Activated CD4-positive, alpha-beta memory T cell treated with anti-CD3 and anti-CD28 coated beads for 36 hours (primary cell): ENCODE measurements around the gene CTDP1. TPM values are rescaled to one million over a fixed set of nuclear protein-coding genes. Genes with fewer than 3 reads are reported as not detected.

ENCODE experiments used
- CTCF ChIA-PET: fragments of 350-600 bp; sonication (Branson Sonifier 250); formaldehyde crosslinking; loops from one replicate; lab custom pipeline; 2021; ENCODE audit warnings: antibody characterized with exemption, inconsistent platforms; lab: Charles Lee
- POLR2A ChIA-PET: fragments of 350-600 bp; sonication (Branson Sonifier 250); formaldehyde crosslinking; loops from one replicate; lab custom pipeline; 2021; ENCODE audit warnings: antibody characterized with exemption; lab: Charles Lee
- DNase-seq: peaks from one replicate; pipeline ENCODE4 v3.0.0-alpha.2; 2020
- H3K27ac Mint-ChIP-seq: one replicate; pipeline ENCODE4 v1.8.0; 2021; ENCODE audit warnings: mixed read lengths
- H3K27me3 Mint-ChIP-seq: one replicate; pipeline ENCODE4 v1.8.0; 2021; ENCODE audit warnings: mixed read lengths
- H3K36me3 Mint-ChIP-seq: one replicate; pipeline ENCODE4 v1.8.0; 2021; ENCODE audit warnings: mixed read lengths
- H3K4me1 Mint-ChIP-seq: one replicate; pipeline ENCODE4 v1.8.0; 2021; ENCODE audit warnings: low read depth, mixed read lengths
- H3K4me3 Mint-ChIP-seq: one replicate; pipeline ENCODE4 v1.8.0; 2021; ENCODE audit warnings: mild to moderate bottlenecking, mixed read lengths
- H3K9me3 Mint-ChIP-seq: one replicate; pipeline ENCODE4 v1.8.0; 2021; ENCODE audit warnings: mixed read lengths
- intact Hi-C: fragments of 100-400 bp; cut with micrococcal nuclease; formaldehyde crosslinking; loops from one replicate; pipeline ENCODE4 v1.15.1; 2023
- total RNA-seq, 2 experiments: library from RNA; stranded (reverse); gene quantifications; one replicate each; pipeline ENCODE4 v1.2.3, GENCODE V29; 2021

Gene CTDP1
- total RNA-seq, 2 experiments from 2014 or later: 35.4 to 36.0 TPM

DNA sequence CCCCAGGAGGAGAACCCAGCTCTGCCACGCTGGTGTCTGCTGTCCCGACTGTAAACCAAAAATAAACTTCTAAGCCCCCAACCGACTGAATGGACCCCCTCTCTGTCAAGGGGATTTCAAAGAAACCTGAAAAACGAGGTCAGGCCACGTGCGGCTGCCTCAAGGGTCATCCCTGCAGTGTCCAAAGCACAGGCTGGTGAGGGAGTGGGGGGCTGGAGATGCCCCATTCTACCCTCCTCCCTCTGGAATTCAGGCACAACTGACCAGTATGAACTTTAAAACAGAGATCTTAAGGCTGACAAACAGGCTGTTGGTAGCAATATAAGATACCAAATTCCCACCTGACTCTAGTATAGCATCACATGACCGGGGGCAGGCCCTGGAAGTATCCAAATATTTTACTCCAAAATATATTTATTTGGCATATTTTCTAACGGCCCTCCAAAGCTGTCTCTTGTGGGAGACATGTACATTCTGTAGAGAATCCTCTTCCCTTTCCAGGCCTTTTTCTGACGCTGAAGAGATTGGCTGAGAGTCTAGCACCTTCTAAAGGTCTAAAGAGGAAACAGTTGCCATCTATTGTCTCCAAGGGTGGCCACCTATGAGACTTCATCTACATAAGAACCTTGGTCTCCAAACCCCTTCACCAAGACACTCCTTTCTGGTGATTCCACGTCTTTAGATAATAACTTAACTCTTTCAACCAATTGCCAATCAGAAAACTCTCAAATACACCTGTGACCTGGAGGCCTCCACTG is 40.4 kb upstream of the CTDP1 start:
- DNase-seq: no peak
- POLR2A ChIA-PET: no interaction called here
- Mint-ChIP-seq H3K4me3 (no peak overlapping the region), H3K9me3 (no peaks in the 10 kb centered on the region), H3K36me3 (no peaks in the 10 kb centered on the region), H3K27ac (no peak overlapping the region), H3K4me1 (no peaks in the 10 kb centered on the region), H3K27me3 (peaks cover 12% of the 10 kb centered on the region)
- intact Hi-C loops: no loop called here
- CTCF ChIA-PET: interaction anchor here (0.7 kb wide), 1 partner anchor 258 kb away, joined by 3 read pairs; no protein-coding TSS in a partner anchor

DNA sequence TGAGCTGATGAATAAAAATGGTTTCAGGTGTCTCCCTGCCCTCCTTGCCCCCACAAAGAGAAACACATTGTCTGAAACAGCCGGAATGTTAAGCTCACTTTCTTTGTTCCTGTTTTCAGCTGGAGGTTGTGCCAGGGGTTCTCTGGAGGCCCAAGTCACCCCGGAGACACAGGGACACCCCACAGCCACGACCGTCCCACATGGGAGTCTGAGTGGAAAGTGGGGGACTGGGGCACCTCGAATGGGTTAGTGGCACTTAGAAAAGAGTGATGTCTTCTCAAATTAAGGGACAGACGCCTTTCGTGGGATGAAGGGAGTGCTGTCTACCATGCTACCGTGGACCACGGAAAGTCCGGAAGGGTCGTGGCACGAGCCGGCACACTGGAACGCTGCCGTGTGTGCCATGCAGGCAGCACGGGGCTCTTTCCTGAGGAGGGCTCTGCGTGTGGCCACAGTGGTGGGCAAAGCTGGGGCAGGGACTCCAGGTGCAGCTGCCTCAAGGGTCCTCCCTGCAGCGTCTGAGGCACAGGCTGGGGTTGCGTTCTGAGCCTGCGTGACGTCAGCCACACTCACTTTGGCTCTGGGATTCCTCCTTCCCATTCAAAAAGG is 39.4 kb upstream of the CTDP1 start:
- intact Hi-C loops: loop anchor here (10.0 kb wide), 1 partner anchor 115 kb away; no protein-coding TSS in a partner anchor
- H3K4me3 Mint-ChIP-seq: no peak overlapping the region
- CTCF ChIA-PET: no interaction called here
- H3K27ac Mint-ChIP-seq: no peak overlapping the region
- DNase-seq: no peak
- H3K9me3 Mint-ChIP-seq: no peaks in the 10 kb centered on the region
- no peaks in the 10 kb centered on the region for H3K4me1 Mint-ChIP-seq
- H3K36me3 Mint-ChIP-seq: no peaks in the 10 kb centered on the region
- H3K27me3 Mint-ChIP-seq: peaks cover 12% of the 10 kb centered on the region
- POLR2A ChIA-PET: no interaction called here

DNA sequence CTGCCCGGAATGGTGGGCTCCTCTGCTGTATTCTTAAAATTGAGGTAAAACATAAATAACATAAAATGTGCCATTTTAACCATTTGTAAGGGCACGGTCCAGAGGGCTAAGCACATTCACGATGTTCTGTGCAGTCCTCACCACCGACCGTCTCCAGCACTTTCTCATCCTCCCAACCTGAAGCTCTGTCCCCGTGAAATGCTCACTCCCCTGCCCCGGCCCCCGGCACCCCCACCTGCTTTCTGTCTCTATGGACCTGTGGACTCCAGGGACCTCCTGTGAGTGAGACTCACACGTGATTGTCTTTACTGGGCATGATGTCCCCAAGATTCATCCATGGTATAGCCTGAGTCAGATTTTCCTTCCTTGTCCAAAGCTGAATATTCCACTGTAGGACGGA is 38.7 kb upstream of the CTDP1 start:
- H3K36me3 Mint-ChIP-seq: no peaks in the 10 kb centered on the region
- peaks cover 12% of the 10 kb centered on the region for H3K27me3 Mint-ChIP-seq
- no peak for DNase-seq
- no peaks in the 10 kb centered on the region for H3K9me3 Mint-ChIP-seq
- ChIA-PET CTCF (no interaction called here), POLR2A (no interaction called here)
- no peaks in the 10 kb centered on the region for H3K4me1 Mint-ChIP-seq
- intact Hi-C loops: loop anchor here (10.0 kb wide), 1 partner anchor 116 kb away; no protein-coding TSS in a partner anchor
- H3K27ac Mint-ChIP-seq: no peak overlapping the region
- H3K4me3 Mint-ChIP-seq: no peak overlapping the region

DNA sequence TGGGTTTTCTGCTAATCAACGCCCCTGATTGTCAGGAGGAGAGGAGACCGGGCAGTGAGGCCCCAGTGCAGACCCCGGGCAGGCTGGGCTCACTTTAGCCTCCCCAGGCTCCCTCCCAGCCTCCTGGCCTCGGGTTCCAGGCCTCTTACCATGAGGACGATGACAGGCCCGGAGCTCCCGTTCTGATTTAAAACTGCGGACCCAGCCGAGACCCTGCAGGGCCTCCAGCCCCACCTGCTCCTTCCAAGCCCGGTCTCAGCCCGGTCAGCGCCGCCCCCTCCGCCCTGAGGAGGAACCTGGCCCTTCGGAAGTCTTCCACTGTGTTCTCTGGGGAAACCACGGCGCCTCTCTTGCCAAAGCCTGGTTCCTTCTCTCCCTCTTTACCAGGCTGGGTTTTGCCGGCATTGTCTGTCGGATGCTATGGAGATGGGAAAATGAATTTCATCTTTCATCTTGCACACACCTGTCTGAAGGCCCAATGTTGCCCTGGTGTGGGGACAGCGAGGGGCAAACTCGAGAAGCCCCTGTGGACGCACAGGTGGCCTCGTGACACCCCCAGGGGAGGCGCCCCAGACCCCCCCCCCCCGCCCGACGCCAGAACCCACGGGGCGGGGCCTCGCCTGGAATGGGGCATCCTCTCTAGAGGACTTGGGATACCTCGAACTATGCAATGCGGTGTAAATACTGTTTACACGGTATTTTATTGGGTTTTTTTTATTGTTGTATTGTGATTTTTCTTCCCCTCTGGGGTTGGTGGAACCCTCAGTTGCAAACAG is 37.7 kb upstream of the CTDP1 start:
- Mint-ChIP-seq H3K27me3 (peaks cover 12% of the 10 kb centered on the region), H3K4me3 (no peak overlapping the region), H3K27ac (no peak overlapping the region), H3K36me3 (no peaks in the 10 kb centered on the region), H3K9me3 (no peaks in the 10 kb centered on the region), H3K4me1 (no peaks in the 10 kb centered on the region)
- DNase-seq: no peak
- CTCF ChIA-PET: interaction anchor here (1.6 to 4.8 kb wide), 2 partner anchors 248 to 262 kb away, joined by 3 to 89 read pairs; no protein-coding TSS in a partner anchor
- intact Hi-C loops: loop anchor here (10.0 kb wide), 1 partner anchor 117 kb away; no protein-coding TSS in a partner anchor
- POLR2A ChIA-PET: no interaction called here

DNA sequence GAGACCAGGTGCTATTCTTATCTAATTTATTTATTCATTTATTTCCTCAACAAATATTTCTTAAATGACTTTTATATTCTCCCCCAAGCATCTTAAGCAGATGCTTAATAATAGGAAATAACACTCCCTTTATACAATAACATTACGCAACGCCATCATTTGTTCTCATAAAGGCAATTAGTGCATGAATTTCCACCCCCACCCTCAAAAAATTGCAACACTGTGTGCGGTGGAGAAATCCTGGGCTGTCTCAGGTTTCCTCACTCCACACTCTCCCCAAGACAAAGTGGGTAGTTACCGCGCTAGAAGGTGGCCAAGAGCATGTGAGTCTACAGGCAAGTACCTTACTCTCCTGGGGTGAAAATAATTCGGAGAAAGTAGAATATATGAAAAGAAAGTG is 37.0 kb upstream of the CTDP1 start:
- no peaks in the 10 kb centered on the region for H3K4me1 Mint-ChIP-seq
- POLR2A ChIA-PET: no interaction called here

GRCh38 chr18:79643054-79643984 is 36.3 kb upstream of the CTDP1 start:
- Mint-ChIP-seq H3K9me3 (no peaks in the 10 kb centered on the region), H3K27ac (no peak overlapping the region)

More for the DNA sequence above, 37.0 kb upstream of the CTDP1 start:
- H3K27me3 Mint-ChIP-seq: peaks cover 12% of the 10 kb centered on the region
- no peak for DNase-seq
- intact Hi-C loops: loop anchor here (10.0 kb wide), 1 partner anchor 118 kb away; no protein-coding TSS in a partner anchor
- no peak overlapping the region for H3K4me3 Mint-ChIP-seq
- CTCF ChIA-PET: interaction anchor here (1.6 to 4.8 kb wide), 3 partner anchors 249 to 267 kb away, joined by 3 to 89 read pairs (median 15); no protein-coding TSS in a partner anchor
- H3K9me3 Mint-ChIP-seq: no peaks in the 10 kb centered on the region
- no peaks in the 10 kb centered on the region for H3K36me3 Mint-ChIP-seq
- H3K27ac Mint-ChIP-seq: no peak overlapping the region

DNA sequence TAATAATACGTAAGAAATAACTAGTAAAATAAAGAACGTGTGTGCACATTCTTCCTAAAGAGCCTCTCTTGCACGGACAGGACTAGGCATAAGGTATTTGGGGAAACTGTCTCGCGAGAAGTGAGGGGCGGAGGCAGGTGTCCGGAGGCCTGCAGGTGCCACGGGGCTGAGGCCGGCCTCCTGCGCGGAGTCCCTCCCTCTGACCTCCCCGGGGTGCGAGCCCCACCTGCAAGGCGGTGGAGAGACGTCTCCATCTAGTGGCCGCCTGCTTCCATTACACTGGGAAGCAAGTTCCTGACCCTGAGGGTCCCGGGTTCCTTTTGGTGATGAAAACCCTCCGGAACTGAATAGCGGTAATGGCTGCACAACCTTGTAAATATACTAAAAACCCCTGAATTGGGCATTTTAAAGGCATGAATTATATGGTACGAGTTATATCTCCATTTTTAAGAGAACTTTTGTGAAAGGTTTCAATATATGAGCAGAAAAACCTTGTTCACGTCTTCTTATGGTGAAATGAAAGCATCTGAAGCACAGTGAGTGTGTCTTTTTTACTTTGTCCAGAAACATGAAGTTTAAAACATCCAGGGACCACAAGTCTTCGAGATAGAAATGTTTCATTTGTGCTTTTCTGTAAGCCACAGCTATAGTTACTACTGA is 35.5 kb upstream of the CTDP1 start:
- H3K4me1 Mint-ChIP-seq: no peaks in the 10 kb centered on the region
- POLR2A ChIA-PET: no interaction called here
- H3K36me3 Mint-ChIP-seq: no peaks in the 10 kb centered on the region
- intact Hi-C loops: loop anchor here (1.0 to 10.0 kb wide), 2 partner anchors 119 to 265 kb away; no protein-coding TSS in a partner anchor
- H3K27ac Mint-ChIP-seq: no peak overlapping the region
- DNase-seq: peak; percentile 80
- CTCF ChIA-PET: interaction anchor here (0.9 to 4.8 kb wide), 6 partner anchors 11 to 271 kb away, joined by 3 to 89 read pairs (median 4); no protein-coding TSS in a partner anchor
- H3K4me3 Mint-ChIP-seq: no peak overlapping the region
- H3K27me3 Mint-ChIP-seq: peaks cover 9% of the 10 kb centered on the region
- H3K9me3 Mint-ChIP-seq: no peaks in the 10 kb centered on the region

More at GRCh38 chr18:79643054-79643984, 36.3 kb upstream of the CTDP1 start:
- Mint-ChIP-seq H3K4me1 (no peaks in the 10 kb centered on the region), H3K27me3 (peaks cover 12% of the 10 kb centered on the region), H3K36me3 (no peaks in the 10 kb centered on the region), H3K4me3 (no peak overlapping the region)
- CTCF ChIA-PET: interaction anchor here (0.9 to 4.8 kb wide), 4 partner anchors 96 to 268 kb away, joined by 3 to 89 read pairs (median 9); no protein-coding TSS in a partner anchor
- POLR2A ChIA-PET: no interaction called here
- DNase-seq: no peak
- intact Hi-C loops: loop anchor here (10.0 kb wide), 1 partner anchor 119 kb away; no protein-coding TSS in a partner anchor

- intact Hi-C loops: loop anchor here (1.0 to 10.0 kb wide), 2 partner anchors 120 to 265 kb away; no protein-coding TSS in a partner anchor
- Mint-ChIP-seq H3K27me3 (peaks cover 8% of the 10 kb centered on the region), H3K9me3 (no peaks in the 10 kb centered on the region), H3K4me3 (no peak overlapping the region), H3K27ac (no peak overlapping the region), H3K36me3 (no peaks in the 10 kb centered on the region), H3K4me1 (no peaks in the 10 kb centered on the region)
- ChIA-PET POLR2A (no interaction called here), CTCF (interaction anchor here (1.1 to 4.8 kb wide), 5 partner anchors 10 to 271 kb away, joined by 3 to 89 read pairs (median 5); no protein-coding TSS in a partner anchor)
- DNase-seq: no peak
These were observed 34.9 kb upstream of the CTDP1 start for GRCh38 chr18:79644666-79645057.

DNA sequence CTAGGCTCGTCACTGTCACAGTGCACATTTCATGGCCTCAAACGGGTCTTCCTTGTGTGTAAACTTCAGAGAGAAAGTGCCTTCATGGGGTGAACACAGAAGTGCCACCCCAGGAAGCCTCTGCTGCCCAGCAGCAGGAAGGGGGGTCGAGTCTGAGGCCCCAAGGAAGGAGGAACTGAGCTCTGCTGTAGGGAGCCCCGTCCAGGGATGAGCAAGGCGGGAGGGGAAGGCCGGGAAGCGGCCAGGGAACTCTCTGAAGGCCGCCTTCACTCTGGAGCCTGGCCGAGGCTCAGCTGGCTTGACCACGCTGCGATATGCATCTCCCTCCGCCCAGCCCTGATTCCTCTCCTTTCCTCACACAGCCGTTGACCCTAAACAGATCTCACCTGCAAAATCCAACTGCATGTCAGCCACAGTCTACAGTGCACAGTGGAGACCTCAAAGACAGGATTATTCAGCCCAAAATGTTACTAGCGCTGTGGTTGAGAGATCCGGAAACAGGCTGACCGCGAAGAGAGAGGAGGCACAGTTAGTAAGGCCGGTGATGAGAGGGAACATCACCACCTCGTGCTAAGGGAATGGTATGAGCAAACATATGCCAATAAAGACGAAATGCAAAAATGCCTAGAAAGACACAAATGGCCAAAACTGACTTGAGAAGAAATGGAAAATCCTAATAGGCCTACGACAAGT is 34.2 kb upstream of the CTDP1 start:
- peak; percentile 37 for DNase-seq
- Mint-ChIP-seq H3K36me3 (no peaks in the 10 kb centered on the region), H3K9me3 (no peaks in the 10 kb centered on the region), H3K27ac (no peak overlapping the region), H3K4me3 (no peak overlapping the region), H3K27me3 (peaks cover 5% of the 10 kb centered on the region), H3K4me1 (no peaks in the 10 kb centered on the region)
- intact Hi-C loops: loop anchor here (10.0 kb wide), 1 partner anchor 121 kb away; no protein-coding TSS in a partner anchor
- POLR2A ChIA-PET: no interaction called here
- CTCF ChIA-PET: interaction anchor here (1.1 to 4.8 kb wide), 5 partner anchors 9 to 272 kb away, joined by 3 to 89 read pairs (median 5); no protein-coding TSS in a partner anchor

GRCh38 chr18:79647307-79647706 is 32.3 kb upstream of the CTDP1 start:
- H3K36me3 Mint-ChIP-seq: no peaks in the 10 kb centered on the region
- no peak overlapping the region for H3K4me3 Mint-ChIP-seq
- H3K9me3 Mint-ChIP-seq: no peaks in the 10 kb centered on the region
- intact Hi-C loops: loop anchor here (10.0 kb wide), 1 partner anchor 123 kb away; no protein-coding TSS in a partner anchor
- ChIA-PET POLR2A (no interaction called here), CTCF (interaction anchor here (1.0 to 1.3 kb wide), 2 partner anchors 270 to 272 kb away, joined by 3 to 4 read pairs; no protein-coding TSS in a partner anchor)
- no peak for DNase-seq
- H3K27ac Mint-ChIP-seq: no peak overlapping the region
- no peaks in the 10 kb centered on the region for H3K4me1 Mint-ChIP-seq
- peaks cover 2% of the 10 kb centered on the region for H3K27me3 Mint-ChIP-seq
